GM13977 (cell line): ENCODE results near the gene HIVEP3.
"Not testable (repeated sequence)": the region's sequence is repeated elsewhere in the genome, so short reads cannot be mapped to it uniquely, and the experiment has no call there.

Experiments used
- DNase-seq: peaks from one replicate; pipeline ENCODE4 v3.0.0; 2012; ENCODE audit warnings: low spot score
- CTCF ChIP-seq: IDR thresholded peaks from 2 replicates; pipeline ENCODE4 v1.5.1; 2012; ENCODE audit warnings: mild to moderate bottlenecking, control low read depth; ENCODE audit not compliant: insufficient read depth; ENCODE audit errors: extremely low read depth, missing control alignments
- in situ Hi-C: fragments of 300-500 bp; cut with MboI; formaldehyde crosslinking; loops from one replicate; pipeline ENCODE4 v1.12.0; 2022; ENCODE audit warnings: low sequenced_read_pairs, low pct_unique_long_range_greater_than_20kb, mixed read lengths, inconsistent platforms; ENCODE audit not compliant: unreplicated experiment

HIVEP3 gene

GRCh38 chr1:41698916-41699860 is 219.5 kb downstream of the HIVEP3 start:
- in situ Hi-C loops = no loop called here
- TF ChIP-seq CTCF = no peak
- DNase-seq = peak; percentile 53

- in situ Hi-C loops = no loop called here
- DNase-seq = no peak
Measured at GRCh38 chr1:41696381-41696780, 222.3 kb downstream of the HIVEP3 start.

GRCh38 chr1:41695118-41695745 is 223.5 kb downstream of the HIVEP3 start:
- in situ Hi-C loops = no loop called here
- TF ChIP-seq CTCF = no peak
- no peak for DNase-seq

More at GRCh38 chr1:41696381-41696780, 222.3 kb downstream of the HIVEP3 start:
- no peak for TF ChIP-seq CTCF

GRCh38 chr1:41691966-41692365 is 226.8 kb downstream of the HIVEP3 start:
- in situ Hi-C loops, DNase-seq: not testable (repeated sequence)

GRCh38 chr1:41691424-41691823 is 227.3 kb downstream of the HIVEP3 start:
- DNase-seq = no peak
- no peak for TF ChIP-seq CTCF
- in situ Hi-C loops = no loop called here

- in situ Hi-C loops = no loop called here
- DNase-seq = no peak
- TF ChIP-seq CTCF = no peak
Measured at GRCh38 chr1:41690331-41690730, 228.4 kb downstream of the HIVEP3 start.

- DNase-seq = no peak
- in situ Hi-C loops = no loop called here
- TF ChIP-seq CTCF = no peak
Measured at GRCh38 chr1:41689558-41689981, 229.2 kb downstream of the HIVEP3 start.
